ENCODE measurements around the gene SORBS1.
A peak's percentile ranks its signal among the peaks of the same experiment; 100 is the strongest.

DNA sequence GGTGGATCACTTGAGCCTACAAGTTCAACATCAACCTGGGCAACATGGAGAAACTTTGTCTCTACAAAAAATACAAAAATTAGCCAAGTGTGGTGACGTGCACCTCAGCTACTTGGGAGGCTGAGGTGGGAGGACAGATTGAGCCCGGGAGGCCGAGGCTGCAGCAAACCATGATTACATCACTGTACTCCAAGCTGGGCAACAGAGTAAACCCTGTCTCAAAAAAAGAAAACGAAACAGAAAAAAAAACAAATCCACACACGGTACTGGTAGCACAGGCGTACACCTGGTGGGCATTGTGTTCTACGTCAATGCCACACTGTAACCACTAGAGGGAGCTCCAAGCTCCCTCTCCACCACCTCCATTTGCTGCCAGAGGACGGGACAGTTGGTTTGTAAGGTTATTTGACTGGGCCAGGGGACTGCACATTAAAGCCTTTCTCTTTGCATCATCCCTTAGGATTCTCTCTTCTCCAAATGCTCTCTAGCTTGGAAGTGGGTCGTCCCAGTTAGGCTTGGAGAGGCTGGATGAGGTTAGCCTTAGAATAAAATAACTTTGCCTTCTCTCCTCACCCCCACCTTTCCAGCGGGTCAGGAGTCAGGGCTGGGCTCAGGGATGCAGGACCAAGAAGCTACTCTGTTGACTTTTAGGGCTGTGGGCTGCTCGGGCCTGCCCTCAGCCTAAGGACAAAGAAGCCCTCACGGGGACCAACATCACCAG lies 130.8 kb downstream of the SORBS1 start:
- TF ChIP-seq, protein P1, sequence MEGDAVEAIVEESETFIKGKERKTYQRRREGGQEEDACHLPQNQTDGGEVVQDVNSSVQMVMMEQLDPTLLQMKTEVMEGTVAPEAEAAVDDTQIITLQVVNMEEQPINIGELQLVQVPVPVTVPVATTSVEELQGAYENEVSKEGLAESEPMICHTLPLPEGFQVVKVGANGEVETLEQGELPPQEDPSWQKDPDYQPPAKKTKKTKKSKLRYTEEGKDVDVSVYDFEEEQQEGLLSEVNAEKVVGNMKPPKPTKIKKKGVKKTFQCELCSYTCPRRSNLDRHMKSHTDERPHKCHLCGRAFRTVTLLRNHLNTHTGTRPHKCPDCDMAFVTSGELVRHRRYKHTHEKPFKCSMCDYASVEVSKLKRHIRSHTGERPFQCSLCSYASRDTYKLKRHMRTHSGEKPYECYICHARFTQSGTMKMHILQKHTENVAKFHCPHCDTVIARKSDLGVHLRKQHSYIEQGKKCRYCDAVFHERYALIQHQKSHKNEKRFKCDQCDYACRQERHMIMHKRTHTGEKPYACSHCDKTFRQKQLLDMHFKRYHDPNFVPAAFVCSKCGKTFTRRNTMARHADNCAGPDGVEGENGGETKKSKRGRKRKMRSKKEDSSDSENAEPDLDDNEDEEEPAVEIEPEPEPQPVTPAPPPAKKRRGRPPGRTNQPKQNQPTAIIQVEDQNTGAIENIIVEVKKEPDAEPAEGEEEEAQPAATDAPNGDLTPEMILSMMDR (conservative IDR thresholded peaks at IDR 0.05): peak; percentile 96
- no peak for TF ChIP-seq ZFX (IDR thresholded peaks at IDR 0.05)

Measured in C4-2B (cell line).